Bronchial epithelial cell (primary cell): ENCODE results near the gene DPEP2. TPM values are rescaled to one million over a fixed set of nuclear protein-coding genes. Genes with fewer than 3 reads are reported as not detected.
"Not testable (repeated sequence)": the region's sequence is repeated elsewhere in the genome, so short reads cannot be mapped to it uniquely, and the experiment has no call there.

Experiments used
- DNase-seq: peaks from one replicate; pipeline ENCODE4 v3.0.0-alpha.2; 2010; ENCODE audit warnings: low read depth
- FAIRE-seq: peaks from 2 replicates; lab custom pipeline; 2011; peaks lifted over from hg19 to GRCh38; lab: Jason Lieb, UNC
- H3K27me3 ChIP-seq: 2 replicates; pipeline ENCODE4 v1.5.1; 2011; ENCODE audit warnings: low read length; ENCODE audit not compliant: control insufficient read depth, insufficient read depth
- H3K36me3 ChIP-seq: 2 replicates; pipeline ENCODE4 v1.5.1; 2011; ENCODE audit warnings: low read length; ENCODE audit not compliant: control insufficient read depth, insufficient read depth
- H3K4me3 ChIP-seq: 2 replicates; pipeline ENCODE4 v1.5.1; 2011; ENCODE audit warnings: mild to moderate bottlenecking, low read depth, low read length, control low read depth
- CTCF ChIP-seq: IDR thresholded peaks from 2 replicates; pipeline ENCODE4 v1.5.1; 2011; ENCODE audit warnings: mild to moderate bottlenecking, moderate library complexity, low read length, control low read depth, inconsistent platforms; ENCODE audit not compliant: insufficient read depth, severe bottlenecking
- total RNA-seq: library from RNA; depleted of rRNA; stranded (reverse); fragments of >200 nt; gene quantifications from 2 replicates; pipeline ENCODE4 v1.2.1, GENCODE V29; 2014

The DPEP2 gene
- total RNA-seq = not detected in 2 replicates

DNA sequence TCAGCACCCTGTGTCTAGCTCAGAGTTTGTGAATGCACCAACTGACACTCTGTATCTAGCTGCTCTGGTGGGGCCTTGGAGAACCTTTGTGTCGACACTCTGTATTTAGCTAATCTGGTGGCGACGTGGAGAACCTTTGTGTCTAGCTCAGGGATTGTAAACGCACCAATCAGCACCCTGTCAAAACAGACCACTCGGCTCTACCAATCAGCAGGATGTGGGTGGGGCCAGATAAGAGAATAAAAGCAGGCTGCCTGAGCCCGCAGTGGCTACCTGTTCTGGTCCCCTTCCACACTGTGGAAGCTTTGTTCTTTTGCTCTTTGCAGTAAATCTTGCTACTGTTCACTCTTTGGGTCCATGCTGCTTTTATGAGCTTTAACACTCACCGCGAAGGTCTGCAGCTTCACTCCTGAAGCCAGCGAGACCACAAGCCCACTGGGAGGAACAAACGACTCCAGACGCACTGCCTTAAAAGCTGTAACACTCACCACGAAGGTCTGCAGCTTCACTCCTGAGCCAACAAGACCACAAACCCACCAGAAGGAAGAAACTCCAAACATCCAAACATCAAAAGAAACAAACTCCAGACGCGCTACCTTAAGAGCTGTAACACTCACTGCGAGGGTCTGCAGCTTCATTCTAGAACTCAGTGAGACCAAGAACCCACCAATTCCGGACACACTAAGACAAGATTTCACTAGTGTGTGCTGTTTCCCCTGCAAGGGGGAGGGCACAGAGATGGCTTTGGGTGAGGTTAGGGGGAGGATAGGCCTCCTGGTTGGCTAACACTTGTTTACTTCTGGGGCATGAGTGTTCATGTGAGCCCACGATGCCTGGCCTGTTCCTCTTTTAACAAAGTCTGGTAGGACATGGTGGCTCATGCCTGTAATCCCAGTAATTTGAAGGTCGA, at the start of gene DPEP2:
Gene DPEP2 (minus strand): TSS at position 706 of the 910 bp plus-strand sequence. CDS start 6,272 bp downstream, outside the sequence.
- not testable (repeated sequence) for H3K36me3 ChIP-seq, H3K4me3 ChIP-seq, H3K27me3 ChIP-seq, FAIRE-seq, DNase-seq

GRCh38 chr16:68047987-68048386, 48.7 kb upstream of the DPEP2 start:
- Histone ChIP-seq H3K36me3 (peaks cover 5% of the 10 kb centered on the region), H3K4me3 (no peak overlapping the region), H3K27me3 (no peaks in the 10 kb centered on the region)
- DNase-seq (no peak), FAIRE-seq (no peak)
- no peak for TF ChIP-seq CTCF

- TF ChIP-seq CTCF = no peak
- FAIRE-seq = no peak
- no peak for DNase-seq
- H3K4me3 ChIP-seq = no peak overlapping the region
- H3K36me3 ChIP-seq = peaks cover 3% of the 10 kb centered on the region
- no peaks in the 10 kb centered on the region for H3K27me3 ChIP-seq
Measured at GRCh38 chr16:68046106-68046505, 46.8 kb upstream of the DPEP2 start.

GRCh38 chr16:68041783-68042182, 42.5 kb upstream of the DPEP2 start:
- Histone ChIP-seq H3K4me3 (no peak overlapping the region), H3K36me3 (peaks cover 2% of the 10 kb centered on the region), H3K27me3 (no peaks in the 10 kb centered on the region)
- no peak for TF ChIP-seq CTCF
- FAIRE-seq = no peak
- no peak for DNase-seq

- Histone ChIP-seq H3K4me3 (no peak overlapping the region), H3K36me3 (peaks cover 2% of the 10 kb centered on the region), H3K27me3 (no peaks in the 10 kb centered on the region)
- FAIRE-seq (no peak), DNase-seq (peak; percentile 58)
- peak; percentile 88 for TF ChIP-seq CTCF
Measured at GRCh38 chr16:68040506-68041288, 41.4 kb upstream of the DPEP2 start.
